ENCODE measurements around the gene FCRL1.

FCRL1 gene

GRCh38 chr1:157773493-157774350 is 46.2 kb downstream of the FCRL1 start:
- in situ Hi-C loops (cut with HindIII; ENCODE audit: low sequenced_read_pairs), result no loop called here
- no peak overlapping the region for H3K4me3 ChIP-seq (ENCODE audit: low read depth, low read length)
- DNase-seq (ENCODE audit: low read depth), result no peak
- TF ChIP-seq, protein P1, sequence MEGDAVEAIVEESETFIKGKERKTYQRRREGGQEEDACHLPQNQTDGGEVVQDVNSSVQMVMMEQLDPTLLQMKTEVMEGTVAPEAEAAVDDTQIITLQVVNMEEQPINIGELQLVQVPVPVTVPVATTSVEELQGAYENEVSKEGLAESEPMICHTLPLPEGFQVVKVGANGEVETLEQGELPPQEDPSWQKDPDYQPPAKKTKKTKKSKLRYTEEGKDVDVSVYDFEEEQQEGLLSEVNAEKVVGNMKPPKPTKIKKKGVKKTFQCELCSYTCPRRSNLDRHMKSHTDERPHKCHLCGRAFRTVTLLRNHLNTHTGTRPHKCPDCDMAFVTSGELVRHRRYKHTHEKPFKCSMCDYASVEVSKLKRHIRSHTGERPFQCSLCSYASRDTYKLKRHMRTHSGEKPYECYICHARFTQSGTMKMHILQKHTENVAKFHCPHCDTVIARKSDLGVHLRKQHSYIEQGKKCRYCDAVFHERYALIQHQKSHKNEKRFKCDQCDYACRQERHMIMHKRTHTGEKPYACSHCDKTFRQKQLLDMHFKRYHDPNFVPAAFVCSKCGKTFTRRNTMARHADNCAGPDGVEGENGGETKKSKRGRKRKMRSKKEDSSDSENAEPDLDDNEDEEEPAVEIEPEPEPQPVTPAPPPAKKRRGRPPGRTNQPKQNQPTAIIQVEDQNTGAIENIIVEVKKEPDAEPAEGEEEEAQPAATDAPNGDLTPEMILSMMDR (IDR thresholded peaks at IDR 0.05; ENCODE audit: low read depth, low read length, missing control alignments), result no peak

- no peak overlapping the region for H3K4me3 ChIP-seq (ENCODE audit: low read depth, low read length)
- in situ Hi-C loops (cut with HindIII; ENCODE audit: low sequenced_read_pairs), result no loop called here
- TF ChIP-seq, protein P1 (IDR thresholded peaks at IDR 0.05; ENCODE audit: low read depth, low read length, missing control alignments), result no peak
- no peak for DNase-seq (ENCODE audit: low read depth)
These were observed 48.1 kb downstream of the FCRL1 start for GRCh38 chr1:157771661-157772425.

- in situ Hi-C loops (cut with HindIII; ENCODE audit: low sequenced_read_pairs), result no loop called here
- TF ChIP-seq, protein P1 (IDR thresholded peaks at IDR 0.05; ENCODE audit: low read depth, low read length, missing control alignments), result no peak
- DNase-seq (ENCODE audit: low read depth), result no peak
- H3K4me3 ChIP-seq (ENCODE audit: low read depth, low read length), result no peak overlapping the region
These were observed 49.4 kb downstream of the FCRL1 start for GRCh38 chr1:157770442-157771043.

GRCh38 chr1:157766792-157767191 is 53.1 kb downstream of the FCRL1 start:
- TF ChIP-seq, protein P1 (IDR thresholded peaks at IDR 0.05; ENCODE audit: low read depth, low read length, missing control alignments), result no peak
- in situ Hi-C loops (cut with HindIII; ENCODE audit: low sequenced_read_pairs), result no loop called here
- H3K4me3 ChIP-seq (ENCODE audit: low read depth, low read length), result no peak overlapping the region
- DNase-seq (ENCODE audit: low read depth), result no peak

DNA sequence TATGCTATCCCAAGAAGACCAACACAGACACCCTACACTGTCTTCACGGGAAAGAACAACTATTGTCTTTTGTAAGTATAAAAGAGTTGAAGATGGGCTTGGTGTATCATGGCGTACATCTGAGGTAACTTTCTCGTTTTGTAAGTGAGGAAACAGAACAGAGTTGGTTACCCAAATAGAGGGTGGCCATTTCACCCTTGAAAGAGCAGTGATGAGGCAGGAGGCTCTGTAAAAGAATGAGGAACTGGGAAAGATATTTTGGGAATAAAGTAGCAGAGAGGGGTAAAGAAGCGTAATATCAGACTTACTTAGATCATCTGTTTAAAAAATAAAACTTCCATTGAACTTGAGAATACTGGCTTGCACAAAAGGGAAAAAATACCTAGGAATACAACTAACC is 61.9 kb downstream of the FCRL1 start:
- TF ChIP-seq, protein P1 (IDR thresholded peaks at IDR 0.05; ENCODE audit: low read depth, low read length, missing control alignments), result no peak
- in situ Hi-C loops (cut with HindIII; ENCODE audit: low sequenced_read_pairs), result no loop called here
- no peak overlapping the region for H3K4me3 ChIP-seq (ENCODE audit: low read depth, low read length)
- DNase-seq (ENCODE audit: low read depth), result no peak

DNA sequence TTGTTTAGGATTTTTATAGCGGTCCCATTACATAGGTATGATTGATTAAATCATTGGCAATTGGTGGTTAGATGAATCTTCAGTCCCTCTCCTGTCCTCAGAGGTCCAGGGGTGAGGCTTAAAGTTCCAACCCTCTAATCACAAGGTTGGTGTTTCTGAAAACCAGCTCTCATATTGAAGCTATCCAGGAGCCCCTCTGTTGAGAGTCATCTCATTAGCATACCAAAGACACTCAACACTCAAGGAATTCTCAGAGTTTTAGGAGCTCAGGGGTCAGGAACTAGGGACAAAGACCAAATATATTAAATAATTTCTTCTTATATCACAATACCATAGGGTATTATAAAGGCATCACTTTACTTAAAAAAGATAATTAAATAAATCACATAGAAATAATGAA is 66.3 kb downstream of the FCRL1 start:
- TF ChIP-seq, protein P1 (IDR thresholded peaks at IDR 0.05; ENCODE audit: low read depth, low read length, missing control alignments), result no peak
- H3K4me3 ChIP-seq (ENCODE audit: low read depth, low read length), result no peak overlapping the region
- DNase-seq (ENCODE audit: low read depth), result no peak
- in situ Hi-C loops (cut with HindIII; ENCODE audit: low sequenced_read_pairs), result no loop called here

Measured in astrocyte of the cerebellum (primary cell).